HepG2 (cell line): ENCODE results near the gene EPHA2. TPM values are rescaled to one million over a fixed set of nuclear protein-coding genes. Genes with fewer than 3 reads are reported as not detected.

Source experiments
- ATAC-seq: fragments of 200-7000 bp; cut with Tn5 transposase; 3 replicates; pipeline ENCODE4 v1.9.1; 2020; ENCODE audit warnings: mild to moderate bottlenecking, moderate library complexity
- BruUV-seq: library from RNA; stranded (reverse); fragments of 400-500 nt; replicated peaks from 2 replicates; lab custom pipeline; 2021; lab: Mats Ljungman, UMichigan
- CTCF ChIA-PET: fragments of 300-600 bp; formaldehyde crosslinking; extraction: SDS; loops from one replicate; lab custom pipeline; 2021; ENCODE audit warnings: low total read pairs, inconsistent platforms, low intra/inter-chr PET ratio; lab: Yijun Ruan, JAX
- POLR2A ChIA-PET: fragments of 350-600 bp; sonication (Branson Sonifier 250); formaldehyde crosslinking; loops from one replicate; lab custom pipeline; 2020; ENCODE audit warnings: antibody characterized with exemption, inconsistent platforms; lab: Yijun Ruan, JAX
- DNase-seq: peaks from one replicate; pipeline ENCODE4 v3.0.0-alpha.2; 2015; ENCODE audit warnings: low spot score
- FAIRE-seq: peaks from 3 replicates; lab custom pipeline; 2011; peaks lifted over from hg19 to GRCh38; lab: Jason Lieb, UNC
- H2AFZ ChIP-seq: one replicate; pipeline ENCODE4 v1.6.1; 2011; ENCODE audit warnings: low read length, inconsistent platforms
- H3K27ac ChIP-seq: fragments of 300-600 bp; 3 replicates; pipeline ENCODE4 v1.8.0; 2011; ENCODE audit warnings: mixed run types, mild to moderate bottlenecking, mixed read lengths, low read length, inconsistent platforms; ENCODE audit not compliant: insufficient read depth; ENCODE audit errors: extremely low read length
- H3K27me3 ChIP-seq, 2 experiments: fragments of 200-600 bp in 1 of 2; 2 replicates in 1 of 2; 3 replicates in 1 of 2; pipeline versions ENCODE4 v1.6.0 to v1.8.0; 2011; ENCODE audit warnings: low read length in 2 of 2, mild to moderate bottlenecking in 2 of 2, moderate library complexity in 2 of 2, inconsistent platforms in 1 of 2; ENCODE audit not compliant: insufficient read depth in 2 of 2, control insufficient read depth in 1 of 2
- H3K36me3 ChIP-seq, 2 experiments: fragments of 200-600 bp in 1 of 2; replicated peaks in 1 of 2; 2 replicates in 1 of 2; 3 replicates in 1 of 2; pipeline versions ENCODE4 v1.5.1 to v1.8.0; 2011; ENCODE audit warnings: low read length in 2 of 2, inconsistent platforms in 1 of 2; ENCODE audit not compliant: insufficient read depth in 2 of 2, control insufficient read depth in 1 of 2
- H3K4me1 ChIP-seq: 2 replicates; pipeline ENCODE4 v1.5.1; 2012; ENCODE audit warnings: low read length, inconsistent platforms; ENCODE audit not compliant: insufficient read depth
- H3K4me2 ChIP-seq: 2 replicates; pipeline ENCODE4 v1.6.0; 2011; ENCODE audit warnings: low read depth, low read length, inconsistent platforms
- H3K4me3 ChIP-seq, 3 experiments: fragments of 200-600 bp in 1 of 3; sonication (generic), shearing (Covaris generic) in 1 of 3; replicated peaks in 1 of 3; 2 replicates each; pipeline ENCODE4 v1.5.1; 2011 to 2016; ENCODE audit warnings: low read length in 3 of 3, inconsistent platforms in 2 of 3, low read depth in 2 of 3, mild to moderate bottlenecking in 2 of 3, control low read depth in 1 of 3, mixed read lengths in 1 of 3; ENCODE audit not compliant: insufficient read depth in 1 of 3
- H3K79me2 ChIP-seq: one replicate; pipeline ENCODE4 v1.6.1; 2011; ENCODE audit warnings: low read length, inconsistent platforms; ENCODE audit not compliant: insufficient read depth
- H3K9ac ChIP-seq: 2 replicates; pipeline ENCODE4 v1.6.0; 2011; ENCODE audit warnings: mild to moderate bottlenecking, low read depth, low read length, inconsistent platforms; ENCODE audit not compliant: insufficient read depth
- H3K9me3 ChIP-seq: 2 replicates; pipeline ENCODE4 v1.5.1; 2012; ENCODE audit warnings: mild to moderate bottlenecking, low read length
- H4K20me1 ChIP-seq: 2 replicates; pipeline ENCODE4 v1.6.0; 2011; ENCODE audit warnings: inconsistent platforms, mild to moderate bottlenecking, low read length, moderate library complexity; ENCODE audit not compliant: insufficient read depth
- AGO2 ChIP-seq: fragments of 200-400 bp; formaldehyde crosslinking; optimal IDR thresholded peaks from 2 replicates; pipeline ENCODE3; 2017; ENCODE audit warnings: mild to moderate bottlenecking, low read depth, low read length, moderate library complexity
- CREBL2 ChIP-seq: sonication (generic); formaldehyde crosslinking; IDR thresholded peaks from 2 replicates; pipeline ENCODE4 v1.8.1; 2023; ENCODE audit warnings: missing genetic modification reagents, mild to moderate bottlenecking, borderline replicate concordance
- DZIP1 ChIP-seq: sonication (generic); formaldehyde crosslinking; IDR thresholded peaks from 2 replicates; pipeline ENCODE4 v1.5.0; 2020; ENCODE audit warnings: mild to moderate bottlenecking, missing genetic modification reagents
- KLF11 ChIP-seq: IDR thresholded peaks from 2 replicates; pipeline ENCODE4 v1.6.1; 2016; ENCODE audit warnings: missing compliant biosample characterization
- PLRG1 ChIP-seq: fragments of 450-650 bp; conservative IDR thresholded peaks from 2 replicates; pipeline ENCODE4 v1.6.1; 2016
- PPARG ChIP-seq: conservative IDR thresholded peaks from 2 replicates; pipeline ENCODE4 v1.6.1; 2016; ENCODE audit warnings: missing biosample characterization, missing genetic modification reagents
- RBFOX2 ChIP-seq: fragments of 200-400 bp; formaldehyde crosslinking; IDR thresholded peaks from 2 replicates; pipeline ENCODE4 v1.6.1; 2017; ENCODE audit warnings: low read depth, mild to moderate bottlenecking, low read length
- RBM22 ChIP-seq: fragments of 200-400 bp; formaldehyde crosslinking; optimal IDR thresholded peaks from 2 replicates; pipeline ENCODE3; 2017; ENCODE audit warnings: mild to moderate bottlenecking, low read length, moderate library complexity
- REPIN1 ChIP-seq: sonication (generic); formaldehyde crosslinking; IDR thresholded peaks from 2 replicates; pipeline ENCODE4 v1.8.0; 2022; ENCODE audit warnings: missing genetic modification reagents, low read depth, mild to moderate bottlenecking, borderline replicate concordance
- XRCC5 ChIP-seq: fragments of 200-400 bp; formaldehyde crosslinking; optimal IDR thresholded peaks from 2 replicates; pipeline ENCODE3; 2017; ENCODE audit warnings: mild to moderate bottlenecking, low read length
- ZKSCAN1 ChIP-seq: fragments of 150-350 bp; IDR thresholded peaks from 2 replicates; pipeline ENCODE4 v1.6.1; 2014; ENCODE audit warnings: low read length
- ZNF501 ChIP-seq: sonication (generic); formaldehyde crosslinking; IDR thresholded peaks from 2 replicates; pipeline ENCODE4 v1.5.1; 2020; ENCODE audit warnings: mild to moderate bottlenecking, moderate library complexity, missing genetic modification reagents
- ZNF672 ChIP-seq: sonication (generic); formaldehyde crosslinking; IDR thresholded peaks from 2 replicates; pipeline ENCODE4 v1.8.1; 2022; ENCODE audit warnings: missing genetic modification reagents
- ZNF782 ChIP-seq: sonication (generic); formaldehyde crosslinking; IDR thresholded peaks from 2 replicates; pipeline ENCODE4 v1.4.0; 2020; ENCODE audit warnings: missing genetic modification reagents, mild to moderate bottlenecking, borderline replicate concordance
- ZNF792 ChIP-seq: IDR thresholded peaks from 2 replicates; pipeline ENCODE4 v1.6.1; 2016
- ZNF879 ChIP-seq: sonication (generic); formaldehyde crosslinking; IDR thresholded peaks from 2 replicates; pipeline ENCODE4 v1.8.1; 2023; ENCODE audit warnings: missing genetic modification reagents
- WGBS: methylation state at CpG from one replicate; pipeline ENCODE4 v1.1.6; 2017; ENCODE audit warnings: low lambda C conversion rate; 5-methylcytosine and 5-hydroxymethylcytosine counted together
- in situ Hi-C: cut with HindIII; loops from 2 replicates; pipeline ENCODE4 v1.10.0; 2017; ENCODE audit warnings: low pct_unique_long_range_greater_than_20kb; ENCODE audit not compliant: extremely low pct_ligation_motif_present
- intact Hi-C: fragments of 100-400 bp; cut with micrococcal nuclease; formaldehyde crosslinking; loops from one replicate; pipeline ENCODE4 v1.10.0; 2022; ENCODE audit not compliant: unreplicated experiment
- polyA plus RNA-seq, 8 experiments: library from polyadenylated mRNA; depleted of rRNA in 3 of 8; stranded (reverse) in 7 of 8; unstranded in 1 of 8; fragments of >200 nt; fragmentation: Illumina TruSeq in 4 of 8; extraction: Trizol in 4 of 8; gene quantifications; 2 replicates each; pipeline versions ENCODE4 v1.2.1 to v1.2.3, GENCODE V29; 2011 to 2016; ENCODE audit warnings: low read depth in 4 of 8, missing spikeins in 1 of 8, mixed read lengths in 1 of 8; ENCODE audit not compliant: insufficient read depth in 1 of 8
- total RNA-seq, 5 experiments: library from RNA; depleted of rRNA; stranded (reverse); fragments of >200 nt; fragmentation: Illumina TruSeq; extraction: Trizol; gene quantifications; 2 replicates each; pipeline ENCODE4 v1.2.3, GENCODE V29; 2016; ENCODE audit warnings: low read depth in 1 of 5
- TF ChIP-seq, protein P1 (sequence below): sonication (generic); formaldehyde crosslinking; IDR thresholded peaks from 2 replicates; pipeline ENCODE4 v1.4.0; 2020; ENCODE audit warnings: missing genetic modification reagents, borderline replicate concordance

EPHA2 gene
- total and polyA plus RNA-seq, 2 of the 13 experiments (the other 11 are each of a cell fraction or from before 2014, with no cell fraction given): 33.6 to 53.6 TPM

DNA sequence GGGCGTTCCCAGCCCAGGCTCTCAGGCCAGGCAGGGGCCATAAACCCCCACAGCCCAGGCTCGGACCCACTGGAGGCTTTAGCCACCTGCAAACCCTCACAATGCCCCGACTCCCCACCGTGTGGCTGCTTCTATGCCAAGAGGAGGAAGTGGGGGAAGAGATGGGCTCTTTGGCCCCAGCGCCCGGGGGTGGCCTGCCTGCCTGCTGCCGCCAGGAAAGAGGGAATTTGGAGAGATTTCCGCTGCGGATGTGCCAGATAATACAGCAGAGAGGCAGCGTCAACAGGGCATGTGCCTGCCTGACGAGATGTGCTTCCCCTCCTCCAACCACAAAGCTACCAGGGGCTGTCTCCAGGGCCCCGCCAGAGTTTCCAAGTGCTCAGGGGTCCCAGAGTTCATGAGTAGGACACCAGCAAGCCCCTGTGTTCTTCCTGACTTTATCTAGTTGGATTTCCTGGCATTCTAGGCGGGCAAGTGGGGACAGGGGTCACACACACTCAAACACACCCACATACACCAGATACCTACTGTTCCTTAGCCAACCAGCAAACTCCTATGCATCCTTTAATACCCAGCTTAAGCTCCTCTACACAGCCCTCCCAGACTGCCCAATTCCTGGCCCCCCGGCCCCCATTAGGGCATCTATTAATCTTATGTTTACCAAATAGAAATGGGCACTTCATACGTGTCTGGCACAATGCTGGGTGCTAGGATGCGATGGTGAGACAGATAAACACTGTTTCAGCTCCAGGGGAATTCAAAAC is 14.1 kb downstream of the EPHA2 start (continued):
- no peak for TF ChIP-seq DZIP1 (CRISPR knock-in tag)
- TF ChIP-seq KLF11 (CRISPR knock-in tag): no peak
- no peak for TF ChIP-seq REPIN1 (CRISPR knock-in tag)
- TF ChIP-seq, all 625 proteins: peak for 5

DNA sequence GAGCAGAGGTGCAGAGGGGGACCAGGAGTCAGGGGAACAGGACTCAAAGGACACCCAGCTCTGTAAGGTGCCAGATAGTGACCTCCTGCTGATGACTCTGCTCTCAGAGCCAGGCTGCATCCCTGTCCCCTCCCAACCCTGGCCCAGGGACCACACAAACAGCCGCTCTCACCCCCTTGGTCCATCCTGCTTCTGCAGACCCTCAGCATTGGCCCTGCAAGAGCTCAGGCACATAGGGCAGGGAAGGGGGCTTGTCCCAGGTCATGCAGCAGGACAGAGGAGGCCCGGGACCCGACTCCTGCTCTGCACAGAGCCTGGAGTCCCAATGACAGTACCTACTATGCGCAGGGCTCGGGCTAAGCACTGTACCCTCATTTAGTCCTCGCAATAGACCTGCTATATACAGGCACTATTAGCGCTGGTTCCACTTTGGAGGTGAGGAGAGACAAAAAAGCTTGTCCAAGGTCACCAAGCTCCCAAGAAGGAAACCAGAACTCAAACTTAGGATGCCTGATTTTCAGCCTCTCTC is 15.7 kb downstream of the EPHA2 start:
- H3K27ac ChIP-seq: no peak overlapping the region
- no peak overlapping the region for H3K9ac ChIP-seq
- DNase-seq (no peak), ATAC-seq (no peak), FAIRE-seq (no peak)
- H3K79me2 ChIP-seq: peaks cover 63% of the 10 kb centered on the region
- POLR2A ChIA-PET: no interaction called here
- peaks cover 69% of the 10 kb centered on the region for H4K20me1 ChIP-seq
- H3K36me3 ChIP-seq: peaks cover 54 to 71% of the 10 kb centered on the region in 2 experiments
- peaks cover 55% of the 10 kb centered on the region for H3K4me1 ChIP-seq
- no peak overlapping the region for H2AFZ ChIP-seq
- no peak overlapping the region for H3K4me2 ChIP-seq
- no peaks in the 10 kb centered on the region for H3K9me3 ChIP-seq
- CTCF ChIA-PET: no interaction called here
- intact Hi-C loops (loop anchor here (10.0 kb wide), 1 partner anchor 65 kb away; the partner anchor contains the start of gene FAM131C), in situ Hi-C loops (no loop called here)
- no peak overlapping the region for H3K4me3 ChIP-seq
- H3K27me3 ChIP-seq: no peaks in the 10 kb centered on the region; a peak in 1 of 5 replicates
- WGBS: 96% methylated on average over 4 of the region's 7 CpGs
- no TSS peak for BruUV-seq
- TF ChIP-seq ZNF501 (no peak), RBM22 (peak; percentile 24), ZNF782 (CRISPR knock-in tag) (no peak), PLRG1 (no peak), RBFOX2 (peak; percentile 23; the same call in 1 of the 2 replicates), XRCC5 (no peak), ZNF672 (CRISPR knock-in tag) (no peak), ZKSCAN1 (peak; percentile 87), ZNF879 (CRISPR knock-in tag) (no peak), CREBL2 (CRISPR knock-in tag) (no peak), ZNF792 (CRISPR knock-in tag) (no peak), AGO2 (peak; percentile 58), PPARG (CRISPR knock-in tag) (no peak)
- TF ChIP-seq, protein P1, sequence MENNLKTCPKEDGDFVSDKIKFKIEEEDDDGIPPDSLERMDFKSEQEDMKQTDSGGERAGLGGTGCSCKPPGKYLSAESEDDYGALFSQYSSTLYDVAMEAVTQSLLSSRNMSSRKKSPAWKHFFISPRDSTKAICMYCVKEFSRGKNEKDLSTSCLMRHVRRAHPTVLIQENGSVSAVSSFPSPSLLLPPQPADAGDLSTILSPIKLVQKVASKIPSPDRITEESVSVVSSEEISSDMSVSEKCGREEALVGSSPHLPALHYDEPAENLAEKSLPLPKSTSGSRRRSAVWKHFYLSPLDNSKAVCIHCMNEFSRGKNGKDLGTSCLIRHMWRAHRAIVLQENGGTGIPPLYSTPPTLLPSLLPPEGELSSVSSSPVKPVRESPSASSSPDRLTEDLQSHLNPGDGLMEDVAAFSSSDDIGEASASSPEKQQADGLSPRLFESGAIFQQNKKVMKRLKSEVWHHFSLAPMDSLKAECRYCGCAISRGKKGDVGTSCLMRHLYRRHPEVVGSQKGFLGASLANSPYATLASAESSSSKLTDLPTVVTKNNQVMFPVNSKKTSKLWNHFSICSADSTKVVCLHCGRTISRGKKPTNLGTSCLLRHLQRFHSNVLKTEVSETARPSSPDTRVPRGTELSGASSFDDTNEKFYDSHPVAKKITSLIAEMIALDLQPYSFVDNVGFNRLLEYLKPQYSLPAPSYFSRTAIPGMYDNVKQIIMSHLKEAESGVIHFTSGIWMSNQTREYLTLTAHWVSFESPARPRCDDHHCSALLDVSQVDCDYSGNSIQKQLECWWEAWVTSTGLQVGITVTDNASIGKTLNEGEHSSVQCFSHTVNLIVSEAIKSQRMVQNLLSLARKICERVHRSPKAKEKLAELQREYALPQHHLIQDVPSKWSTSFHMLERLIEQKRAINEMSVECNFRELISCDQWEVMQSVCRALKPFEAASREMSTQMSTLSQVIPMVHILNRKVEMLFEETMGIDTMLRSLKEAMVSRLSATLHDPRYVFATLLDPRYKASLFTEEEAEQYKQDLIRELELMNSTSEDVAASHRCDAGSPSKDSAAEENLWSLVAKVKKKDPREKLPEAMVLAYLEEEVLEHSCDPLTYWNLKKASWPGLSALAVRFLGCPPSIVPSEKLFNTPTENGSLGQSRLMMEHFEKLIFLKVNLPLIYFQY (CRISPR knock-in tag): no peak
